Kasumi-1 (cell line): ENCODE results near the gene CSGALNACT2.
"Not testable (repeated sequence)": the region's sequence is repeated elsewhere in the genome, so short reads cannot be mapped to it uniquely, and the experiment has no call there.

ENCODE experiments used
- DNase-seq, 2 experiments: peaks; one replicate each; lab custom pipeline; 2025; lab: John Stamatoyannopoulos, UW

Gene CSGALNACT2

DNA sequence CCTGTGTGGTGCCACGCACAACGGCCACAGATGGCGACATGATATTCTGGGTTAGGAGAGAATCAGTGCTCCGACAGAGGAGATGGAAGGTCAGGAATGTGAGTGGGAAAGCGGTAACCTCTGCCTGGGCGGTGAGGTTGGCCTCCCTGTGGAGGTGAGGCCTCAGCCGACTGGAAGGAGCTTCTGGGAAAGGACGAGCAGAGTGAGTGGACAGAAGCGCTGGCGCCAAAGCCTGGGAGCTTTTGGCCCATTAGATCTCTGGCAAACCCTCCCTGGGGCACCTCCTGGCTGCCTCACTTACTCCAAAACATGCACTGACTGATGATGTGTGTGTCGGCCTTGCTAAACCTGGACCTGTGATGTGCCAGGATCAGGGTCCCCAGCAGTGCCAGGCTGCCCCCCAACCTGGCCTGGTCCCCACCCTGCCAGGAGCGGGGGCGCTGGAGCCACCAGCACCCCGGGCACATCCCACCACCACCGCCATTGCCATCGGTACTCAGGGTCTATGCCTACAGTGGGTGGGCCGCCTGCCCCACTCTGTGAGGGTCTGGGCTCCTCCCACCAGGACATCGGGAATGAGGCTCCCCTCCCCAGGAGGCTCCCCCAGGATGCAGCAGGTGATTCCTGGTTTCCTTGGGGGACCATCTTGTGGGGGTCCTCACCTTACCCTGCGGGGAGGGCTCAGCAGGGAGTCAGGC, 77.7 kb downstream of the CSGALNACT2 start:
- DNase-seq, result no peak

- no peak for DNase-seq
These were observed 78.8 kb downstream of the CSGALNACT2 start for GRCh38 chr10:43216931-43217562.

- DNase-seq, result no peak
These were observed 79.4 kb downstream of the CSGALNACT2 start for GRCh38 chr10:43217563-43218205.

DNA sequence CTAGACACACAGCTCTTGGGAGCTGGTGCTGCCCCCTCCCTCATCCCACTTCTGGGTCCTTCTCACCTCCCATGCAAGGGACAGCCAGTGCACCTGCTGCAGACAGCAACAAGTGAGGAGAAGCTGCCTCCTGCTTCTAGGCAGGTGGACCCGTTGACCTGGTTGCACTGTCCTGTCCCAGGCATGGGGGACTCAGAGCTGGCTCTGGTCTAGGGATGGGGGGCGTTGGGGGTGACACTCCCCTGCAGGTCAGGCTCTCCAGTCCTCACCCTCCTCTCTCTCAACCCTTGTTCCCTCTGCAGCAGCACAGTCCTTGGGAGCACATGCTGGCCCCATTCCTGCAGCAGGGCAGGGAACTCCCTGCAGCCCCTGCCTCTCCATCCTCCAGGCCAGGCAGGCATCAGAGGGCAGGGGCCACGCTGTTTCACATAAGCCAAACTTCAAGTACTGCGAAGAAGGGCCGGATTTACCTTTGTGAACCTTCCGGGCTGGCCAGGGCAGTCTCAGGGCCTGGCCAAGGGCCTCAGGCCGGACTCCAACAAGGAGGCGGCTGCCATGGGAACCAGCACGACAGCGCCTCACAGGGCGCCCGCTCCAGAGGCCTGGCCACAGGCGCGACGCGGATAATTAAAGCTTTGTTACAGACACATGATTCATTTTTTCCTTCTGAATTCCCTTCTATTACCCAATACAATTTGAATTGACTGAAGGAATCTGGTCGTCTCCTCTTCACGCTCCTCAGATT, 80.1 kb downstream of the CSGALNACT2 start:
- DNase-seq, result no peak

DNA sequence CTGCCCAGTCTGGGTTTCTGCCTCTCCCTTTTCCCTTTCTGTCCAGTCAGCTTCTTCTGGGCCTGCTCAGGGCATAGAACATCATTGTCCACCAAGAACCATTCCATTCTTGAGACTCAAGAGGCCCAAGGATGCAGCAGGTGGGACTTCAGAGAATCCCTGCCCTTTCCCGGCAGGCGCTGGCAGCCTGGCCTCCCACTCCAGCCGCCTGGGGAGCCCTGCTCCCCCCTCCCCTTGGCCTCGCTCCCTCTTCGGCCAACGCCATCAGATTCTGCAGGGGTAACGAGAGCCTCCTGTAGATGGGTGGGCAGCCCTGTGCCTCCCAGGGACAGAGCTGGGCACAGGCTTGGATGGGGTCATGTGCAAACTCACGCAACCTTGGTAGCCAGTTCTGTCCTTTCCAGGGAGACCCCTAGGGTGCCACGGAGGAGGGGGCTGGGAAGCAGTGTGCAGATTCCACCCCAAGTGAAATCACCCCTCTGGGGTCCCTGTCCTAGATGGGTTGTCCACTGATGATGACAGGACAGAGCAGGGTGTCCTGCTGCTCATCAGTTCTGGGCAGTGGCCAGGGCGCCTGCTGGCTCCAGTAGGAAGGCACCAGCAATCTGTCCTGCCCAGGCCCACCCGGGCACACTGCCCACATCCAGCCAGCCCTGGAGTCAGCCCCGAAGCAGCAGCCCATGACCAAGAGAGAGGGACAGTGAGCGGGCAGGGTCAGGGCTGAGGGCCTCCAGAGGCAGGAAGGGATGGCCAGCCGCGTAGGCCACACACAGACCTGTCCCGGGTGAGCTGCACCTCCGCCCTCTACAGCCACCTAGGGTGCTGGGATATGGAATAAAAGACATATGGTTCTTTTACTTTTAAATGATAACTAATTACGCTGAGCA, 80.9 kb downstream of the CSGALNACT2 start:
- no peak for DNase-seq

DNA sequence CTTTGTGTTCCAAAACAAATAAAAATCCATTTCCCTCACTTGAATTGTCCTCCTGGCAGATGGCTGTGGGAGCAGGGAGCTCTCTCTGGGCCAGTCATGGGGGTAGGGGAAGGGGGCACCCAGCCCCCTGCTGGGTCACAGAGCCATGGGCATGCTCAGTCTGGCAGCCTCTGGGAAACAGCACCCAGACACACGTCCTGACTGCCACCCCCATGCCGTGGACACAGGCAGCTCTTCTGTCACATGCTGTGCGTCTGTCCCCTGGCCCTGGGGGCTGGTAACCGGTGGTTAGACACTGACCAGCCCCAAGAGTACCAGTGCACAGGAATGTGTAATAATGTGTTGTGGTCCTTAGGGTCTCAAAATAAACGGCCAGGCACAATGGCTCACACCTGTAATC, 81.6 kb downstream of the CSGALNACT2 start:
- no peak for DNase-seq

- DNase-seq, result not testable (repeated sequence)
These were observed 82.0 kb downstream of the CSGALNACT2 start for GRCh38 chr10:43220251-43220650.

DNA sequence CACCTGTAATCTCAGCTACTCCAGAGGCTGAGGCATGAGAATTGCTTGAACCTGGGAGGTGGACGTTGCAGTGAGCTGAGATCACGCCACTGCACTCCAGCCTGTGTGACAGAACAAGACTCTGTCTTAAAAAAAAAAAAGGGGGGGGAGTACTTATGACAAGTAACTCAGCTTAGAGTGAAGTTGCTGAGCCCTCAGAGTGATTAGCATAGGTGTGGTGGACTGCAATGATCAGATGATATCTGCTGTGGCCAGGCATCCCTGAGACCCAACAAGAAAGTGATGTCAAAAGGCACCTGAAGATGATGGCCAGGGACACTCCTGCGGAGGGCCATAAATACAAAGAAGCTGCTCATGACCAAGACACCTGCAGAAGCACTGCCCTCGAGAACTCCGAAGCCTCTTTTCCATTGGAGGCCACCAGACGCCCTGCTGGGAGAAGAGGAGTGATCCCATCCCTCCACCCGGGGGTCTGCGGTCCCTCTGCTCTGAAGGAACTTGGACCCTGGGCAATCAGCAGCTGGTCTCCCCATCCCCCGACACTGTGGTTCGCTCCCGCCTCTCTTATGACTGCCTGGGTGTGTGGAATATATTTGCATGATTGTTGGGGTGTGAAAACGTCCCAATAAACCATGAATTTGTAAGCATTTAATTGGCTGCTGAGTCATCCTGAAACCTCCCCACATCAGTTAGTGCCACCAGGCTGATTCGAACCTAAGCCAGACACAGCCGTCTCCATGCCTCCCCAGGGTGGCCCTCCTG, 82.6 kb downstream of the CSGALNACT2 start:
- no peak for DNase-seq

DNA sequence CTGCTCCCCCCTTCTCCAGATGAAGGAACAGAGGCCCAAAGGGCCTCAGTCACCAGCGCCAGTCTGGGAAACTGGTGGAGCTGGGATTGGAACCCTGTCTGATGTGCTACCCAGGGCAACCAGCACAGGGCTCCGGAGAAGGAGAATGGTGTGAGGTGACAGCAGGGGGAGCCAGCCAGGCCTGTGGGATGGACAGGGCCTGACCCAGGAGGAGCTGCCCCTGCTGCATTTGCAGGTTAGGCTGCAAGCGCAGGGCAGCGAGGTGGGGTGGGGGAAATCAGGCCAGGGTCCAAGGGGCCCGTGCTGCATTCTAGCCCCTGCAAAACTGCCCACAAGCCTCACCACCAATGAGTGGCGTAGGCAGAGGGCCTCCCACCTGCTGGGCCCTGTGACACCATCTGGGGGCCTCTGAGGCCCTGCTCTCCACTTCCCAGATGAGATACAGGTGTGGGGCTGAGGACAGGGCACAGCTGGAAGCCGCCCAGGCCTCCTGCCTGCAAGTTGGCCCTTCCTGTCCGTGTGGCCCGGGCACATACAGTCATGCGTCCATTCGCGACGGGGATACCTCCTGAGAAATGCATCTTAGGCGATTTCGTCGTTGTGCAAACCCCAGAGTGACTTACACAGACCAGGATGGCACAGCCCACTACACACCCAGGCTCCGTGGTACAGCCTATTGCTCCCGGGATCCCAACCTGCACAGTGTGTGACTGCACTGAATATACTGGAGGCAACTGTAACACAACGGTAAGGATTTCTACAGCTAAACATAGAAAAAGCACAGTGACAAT, 83.4 kb downstream of the CSGALNACT2 start:
- DNase-seq, result peak; percentile 38 to 41

DNA sequence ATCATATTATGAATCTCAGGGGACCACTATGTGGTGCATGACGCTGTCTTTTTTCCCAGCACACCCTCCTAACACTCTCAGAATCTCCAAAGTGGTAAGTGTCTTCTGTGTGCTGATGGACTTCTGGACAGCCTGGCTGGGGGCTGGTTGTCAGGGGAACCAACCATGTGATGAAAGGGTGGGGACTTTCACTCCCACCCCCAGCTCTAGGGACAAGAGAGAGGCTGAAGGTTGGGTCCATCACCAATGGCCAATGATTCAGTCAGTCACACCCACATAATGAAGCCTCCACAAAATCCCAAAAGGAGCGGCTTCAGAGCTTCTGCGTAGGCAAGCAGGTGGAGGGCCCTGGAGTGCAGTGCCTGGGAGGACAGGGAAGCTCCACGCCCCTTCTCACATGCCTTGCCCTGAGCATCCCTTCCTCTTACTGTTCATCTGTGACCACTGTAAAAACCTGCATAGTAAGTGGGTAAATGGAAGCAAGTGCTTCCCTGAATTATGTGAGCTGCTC, 84.0 kb downstream of the CSGALNACT2 start:
- no peak for DNase-seq

GRCh38 chr10:43223056-43223455, 84.8 kb downstream of the CSGALNACT2 start:
- no peak for DNase-seq

- DNase-seq, result no peak
These were observed 86.1 kb downstream of the CSGALNACT2 start for GRCh38 chr10:43224321-43224720.

- no peak for DNase-seq
These were observed 87.0 kb downstream of the CSGALNACT2 start for GRCh38 chr10:43225004-43225786.

DNA sequence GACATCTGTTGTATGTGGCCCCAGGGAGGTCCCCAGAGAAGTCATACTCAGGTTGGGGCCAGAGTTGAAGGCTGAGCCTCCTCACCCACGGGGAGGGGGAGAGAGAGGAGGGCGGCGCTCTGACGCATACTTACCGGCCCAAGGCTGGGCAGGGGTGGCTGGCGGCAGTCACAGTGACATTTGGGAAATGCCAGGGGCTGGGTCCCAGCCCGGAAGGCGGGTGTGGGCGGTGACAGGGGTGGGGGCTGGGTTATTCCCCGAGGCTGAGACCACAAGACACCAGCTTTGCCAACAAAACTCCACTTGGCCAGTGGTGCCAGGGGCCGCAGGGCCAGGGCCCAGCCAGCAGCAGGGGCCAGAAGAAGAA, 87.5 kb downstream of the CSGALNACT2 start:
- no peak for DNase-seq

GRCh38 chr10:43226441-43226840, 88.2 kb downstream of the CSGALNACT2 start:
- DNase-seq, result no peak

GRCh38 chr10:43226851-43227845, 88.9 kb downstream of the CSGALNACT2 start:
- no peak for DNase-seq

GRCh38 chr10:43227911-43228782, 89.9 kb downstream of the CSGALNACT2 start:
- DNase-seq, result no peak
